OCI-LY3 (cell line): Measurements from ENCODE around the gene JAK2.

ENCODE experiments used
- EZH2phosphoT487 ChIP-seq: fragments of 200-600 bp; shearing (Covaris generic); IDR thresholded peaks from 2 replicates; pipeline ENCODE4 v1.6.1; 2018; ENCODE audit warnings: antibody characterized with exemption, mixed run types, low read depth
- TF ChIP-seq, protein P1 (sequence below): fragments of 200-600, 300-600 bp; sonication (generic); IDR thresholded peaks from 2 replicates; pipeline ENCODE4 v1.5.1; 2014; ENCODE audit warnings: antibody characterized with exemption, low read length, low read depth

DNA sequence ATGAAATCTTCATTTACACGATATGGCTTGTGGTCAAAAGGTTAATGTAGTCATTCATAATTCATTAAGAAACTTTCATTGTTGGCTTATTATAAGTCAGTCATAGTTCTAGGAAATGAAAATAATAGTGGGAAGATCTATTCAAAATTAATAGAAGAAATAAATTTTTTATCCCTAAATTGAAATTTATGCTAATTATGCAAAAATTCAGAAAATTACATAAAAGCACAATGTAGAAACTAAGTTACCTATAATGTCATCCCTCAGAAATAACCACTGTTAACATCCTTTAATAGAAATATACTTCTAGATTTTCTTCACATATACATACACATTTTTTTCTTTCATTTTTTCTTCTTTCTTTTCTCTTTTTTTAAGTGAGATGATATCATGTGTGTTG, 15.9 kb upstream of the JAK2 start:
- TF ChIP-seq, protein P1, sequence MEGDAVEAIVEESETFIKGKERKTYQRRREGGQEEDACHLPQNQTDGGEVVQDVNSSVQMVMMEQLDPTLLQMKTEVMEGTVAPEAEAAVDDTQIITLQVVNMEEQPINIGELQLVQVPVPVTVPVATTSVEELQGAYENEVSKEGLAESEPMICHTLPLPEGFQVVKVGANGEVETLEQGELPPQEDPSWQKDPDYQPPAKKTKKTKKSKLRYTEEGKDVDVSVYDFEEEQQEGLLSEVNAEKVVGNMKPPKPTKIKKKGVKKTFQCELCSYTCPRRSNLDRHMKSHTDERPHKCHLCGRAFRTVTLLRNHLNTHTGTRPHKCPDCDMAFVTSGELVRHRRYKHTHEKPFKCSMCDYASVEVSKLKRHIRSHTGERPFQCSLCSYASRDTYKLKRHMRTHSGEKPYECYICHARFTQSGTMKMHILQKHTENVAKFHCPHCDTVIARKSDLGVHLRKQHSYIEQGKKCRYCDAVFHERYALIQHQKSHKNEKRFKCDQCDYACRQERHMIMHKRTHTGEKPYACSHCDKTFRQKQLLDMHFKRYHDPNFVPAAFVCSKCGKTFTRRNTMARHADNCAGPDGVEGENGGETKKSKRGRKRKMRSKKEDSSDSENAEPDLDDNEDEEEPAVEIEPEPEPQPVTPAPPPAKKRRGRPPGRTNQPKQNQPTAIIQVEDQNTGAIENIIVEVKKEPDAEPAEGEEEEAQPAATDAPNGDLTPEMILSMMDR: no peak
- no peak for TF ChIP-seq EZH2phosphoT487
